Coronary artery (tissue), 2 donors: ENCODE measurements around the gene PDE8B.

Experiments
- DNase-seq: peaks from one replicate; pipeline ENCODE4 v3.0.0-alpha.2; 2017; ENCODE audit warnings: low spot score
- H3K27ac ChIP-seq, 2 donors: fragments of 200-600 bp; sonication (generic); one replicate each; pipeline ENCODE4 v1.5.1; 2016 to 2019
- H3K4me3 ChIP-seq: fragments of 200-600 bp; sonication (generic); 2 replicates; pipeline ENCODE4 v1.5.1; 2016; ENCODE audit warnings: mild to moderate bottlenecking, moderate library complexity
- TF ChIP-seq, protein P1 (sequence below): fragments of 200-600 bp; sonication (generic); IDR thresholded peaks from one replicate; pipeline ENCODE4 v1.5.1; 2019; ENCODE audit warnings: antibody characterized with exemption

The PDE8B gene

DNA sequence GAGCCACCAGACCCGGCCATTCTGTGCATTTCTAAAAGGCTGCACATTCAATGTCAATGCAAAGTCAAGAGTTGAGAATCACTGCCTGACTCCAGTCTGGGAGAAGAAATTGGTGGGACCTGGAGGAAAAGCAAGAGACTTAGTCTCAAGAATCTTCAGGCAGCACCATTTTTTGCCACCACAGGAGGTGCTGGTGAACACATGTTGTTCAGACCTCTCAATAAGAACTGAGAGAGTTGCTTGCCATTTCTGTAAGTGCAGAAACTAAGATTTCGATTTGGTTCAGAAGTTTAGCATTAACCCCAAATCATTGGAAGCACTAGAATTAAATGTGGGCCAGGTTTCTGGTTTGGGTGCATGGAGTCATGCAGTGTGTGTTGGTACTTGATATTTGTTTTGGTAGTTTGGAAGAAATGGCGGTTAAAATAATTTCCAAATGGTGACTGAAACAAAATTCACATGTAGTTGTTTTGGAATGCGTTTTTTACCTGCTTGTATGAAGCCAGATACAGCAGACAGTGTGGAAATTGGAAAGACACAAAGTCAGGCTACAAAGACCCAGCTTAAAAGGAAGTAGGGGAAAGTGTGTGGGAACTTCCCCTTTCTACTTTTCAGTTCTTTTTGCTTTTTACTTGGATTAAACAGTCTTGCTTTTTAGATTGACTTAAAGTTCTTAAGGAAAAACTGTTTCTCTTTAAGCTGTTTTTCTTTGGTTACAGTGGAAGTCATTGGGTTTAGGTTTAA, 20.4 kb downstream of the PDE8B start:
- TF ChIP-seq, protein P1, sequence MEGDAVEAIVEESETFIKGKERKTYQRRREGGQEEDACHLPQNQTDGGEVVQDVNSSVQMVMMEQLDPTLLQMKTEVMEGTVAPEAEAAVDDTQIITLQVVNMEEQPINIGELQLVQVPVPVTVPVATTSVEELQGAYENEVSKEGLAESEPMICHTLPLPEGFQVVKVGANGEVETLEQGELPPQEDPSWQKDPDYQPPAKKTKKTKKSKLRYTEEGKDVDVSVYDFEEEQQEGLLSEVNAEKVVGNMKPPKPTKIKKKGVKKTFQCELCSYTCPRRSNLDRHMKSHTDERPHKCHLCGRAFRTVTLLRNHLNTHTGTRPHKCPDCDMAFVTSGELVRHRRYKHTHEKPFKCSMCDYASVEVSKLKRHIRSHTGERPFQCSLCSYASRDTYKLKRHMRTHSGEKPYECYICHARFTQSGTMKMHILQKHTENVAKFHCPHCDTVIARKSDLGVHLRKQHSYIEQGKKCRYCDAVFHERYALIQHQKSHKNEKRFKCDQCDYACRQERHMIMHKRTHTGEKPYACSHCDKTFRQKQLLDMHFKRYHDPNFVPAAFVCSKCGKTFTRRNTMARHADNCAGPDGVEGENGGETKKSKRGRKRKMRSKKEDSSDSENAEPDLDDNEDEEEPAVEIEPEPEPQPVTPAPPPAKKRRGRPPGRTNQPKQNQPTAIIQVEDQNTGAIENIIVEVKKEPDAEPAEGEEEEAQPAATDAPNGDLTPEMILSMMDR: no peak
- no peak for DNase-seq
- H3K4me3 ChIP-seq: no peak overlapping the region
- H3K27ac ChIP-seq: no peak overlapping the region

GRCh38 chr5:77231471-77232138, 21.1 kb downstream of the PDE8B start:
- no peak overlapping the region for H3K4me3 ChIP-seq
- no peak overlapping the region for H3K27ac ChIP-seq
- TF ChIP-seq, protein P1: no peak
- no peak for DNase-seq

DNA sequence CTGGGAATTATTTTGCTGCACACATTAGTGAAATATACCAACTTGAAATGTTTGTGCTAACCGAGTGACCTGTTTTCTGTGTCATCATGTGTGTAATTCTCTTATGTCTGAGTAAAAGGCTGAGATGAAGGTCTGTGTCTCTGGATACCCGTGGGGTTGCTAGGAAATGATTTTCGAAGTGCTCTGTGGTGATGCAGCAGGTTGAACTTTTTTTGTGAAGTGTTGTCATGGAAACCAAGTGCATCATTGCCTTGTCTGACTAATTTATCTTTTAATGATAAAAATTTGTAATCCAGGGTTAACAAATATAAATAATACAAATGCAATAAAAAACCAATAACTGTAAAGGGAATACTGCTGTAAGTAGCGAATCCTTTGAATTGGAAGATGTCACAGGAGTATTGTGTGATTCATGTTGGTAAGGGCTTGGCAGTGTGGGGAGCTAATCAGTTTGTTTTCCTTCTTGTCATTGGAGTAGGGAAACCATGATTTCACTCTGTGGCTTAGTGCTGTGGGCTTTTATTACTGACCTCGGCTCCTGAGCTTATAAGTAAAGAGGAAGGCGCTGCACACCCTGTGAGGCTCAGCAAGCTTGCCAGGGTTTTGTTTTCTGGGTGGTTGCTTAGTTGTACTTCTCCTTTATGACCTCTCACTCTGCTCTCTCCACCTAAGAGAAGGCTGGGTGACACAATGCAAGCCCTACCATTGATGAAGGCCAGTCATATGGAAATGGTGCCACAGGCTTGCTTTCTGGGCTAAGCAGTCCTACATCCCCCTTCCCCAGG, 22.3 kb downstream of the PDE8B start:
- DNase-seq: no peak
- H3K4me3 ChIP-seq: no peak overlapping the region
- TF ChIP-seq, protein P1: no peak

DNA sequence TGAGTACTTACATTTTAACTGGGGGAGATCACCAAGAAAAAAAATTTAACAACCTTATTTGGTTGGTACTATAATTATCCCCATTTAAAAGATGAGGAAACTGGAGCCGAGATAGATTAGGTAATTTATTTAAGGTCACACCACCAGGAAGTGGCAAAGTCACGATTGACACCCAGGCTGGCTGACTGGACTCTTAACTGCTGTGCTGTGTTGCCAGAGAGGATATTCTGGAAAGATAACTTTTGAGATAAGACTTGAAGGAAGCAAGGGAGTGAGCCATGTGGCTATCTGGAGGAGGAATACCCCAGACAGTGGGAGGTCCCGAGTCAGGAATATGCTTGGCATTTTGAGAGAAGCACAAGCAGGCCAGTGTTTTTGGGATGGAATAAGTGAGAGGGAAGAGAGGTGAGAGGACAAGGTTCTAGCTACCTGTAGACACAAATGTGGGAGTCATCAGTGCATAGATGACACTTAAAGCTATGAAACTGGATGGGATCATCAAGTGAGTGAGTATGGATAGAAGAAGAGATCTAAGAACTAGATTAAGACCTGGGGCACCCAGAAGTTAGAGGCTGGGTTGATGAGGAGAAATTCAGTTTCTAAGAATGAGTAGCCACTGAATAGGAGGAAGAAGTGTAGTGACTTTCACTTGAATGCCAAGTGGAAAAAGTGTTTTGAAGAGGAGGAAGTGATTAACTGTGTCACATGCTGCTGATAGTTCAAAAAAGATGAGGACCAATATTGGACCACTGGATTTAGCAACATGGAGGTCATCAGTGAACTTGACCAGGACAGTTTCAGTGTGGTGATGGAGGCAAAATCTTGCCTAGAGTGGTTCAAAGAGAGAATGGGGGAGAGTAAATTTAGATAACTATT, 25.6 kb downstream of the PDE8B start:
- H3K27ac ChIP-seq: no peak overlapping the region
- DNase-seq: no peak
- TF ChIP-seq, protein P1: no peak
- no peak overlapping the region for H3K4me3 ChIP-seq

More for the DNA sequence above, 22.3 kb downstream of the PDE8B start:
- H3K27ac ChIP-seq: no peak overlapping the region

DNA sequence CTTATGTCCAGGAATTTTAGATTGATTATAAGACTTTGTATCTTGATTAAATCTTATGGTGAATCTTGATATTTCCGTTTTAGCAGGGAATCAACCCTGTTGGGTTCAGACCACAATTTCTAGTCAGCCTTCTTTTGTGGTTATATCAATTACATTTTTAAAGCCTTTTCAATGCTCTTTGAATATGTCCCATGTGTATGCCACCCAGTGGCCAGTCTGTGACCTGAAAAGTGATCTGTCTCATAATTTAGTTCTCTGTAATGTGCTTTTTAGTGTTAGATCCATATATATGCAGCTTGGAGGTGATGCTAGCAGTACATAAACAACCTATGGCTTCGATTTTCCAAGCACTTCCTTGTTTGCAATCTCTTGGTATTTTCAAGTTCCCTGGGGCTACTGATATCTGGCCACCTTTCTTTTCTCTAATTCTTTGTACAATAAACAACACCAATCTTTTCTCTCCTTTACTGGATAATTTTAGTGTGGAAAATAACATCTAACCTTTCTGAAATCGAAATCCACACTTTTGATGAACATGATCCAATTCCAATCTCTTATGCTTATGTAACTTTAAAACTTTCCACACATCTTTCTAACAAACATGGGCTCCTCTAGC, 28.8 kb downstream of the PDE8B start:
- Histone ChIP-seq H3K4me3 (no peak overlapping the region), H3K27ac (no peak overlapping the region)
- TF ChIP-seq, protein P1: no peak
- no peak for DNase-seq

GRCh38 chr5:77241444-77241843, 31.0 kb downstream of the PDE8B start:
- H3K4me3 ChIP-seq: no peak overlapping the region
- H3K27ac ChIP-seq: no peak overlapping the region
- TF ChIP-seq, protein P1: no peak
- no peak for DNase-seq
